WTC11 (cell line): ENCODE measurements around the gene ACVR1. TPM values are rescaled to one million over a fixed set of nuclear protein-coding genes. Genes with fewer than 3 reads are reported as not detected.

Source experiments
- ATAC-seq: fragments of 200-7000 bp; cut with Tn5 transposase; 2 replicates; pipeline ENCODE4 v1.10.0; 2021; ENCODE audit warnings: mild to moderate bottlenecking, moderate library complexity
- CTCF ChIA-PET: fragments of 300-600 bp; sonication (Branson Sonifier 250); formaldehyde crosslinking; loops from one replicate; lab custom pipeline; 2021; ENCODE audit warnings: antibody characterized with exemption; lab: Charles Lee
- POLR2A ChIA-PET: fragments of 350-600 bp; sonication (Branson Sonifier 250); formaldehyde crosslinking; loops from one replicate; lab custom pipeline; 2021; ENCODE audit warnings: antibody characterized with exemption; lab: Charles Lee
- DNase-seq: peaks from one replicate; pipeline ENCODE4 v3.0.0; 2021; ENCODE audit warnings: low spot score
- H3K27ac Mint-ChIP-seq: 2 replicates; pipeline ENCODE4 v1.8.0; 2021; ENCODE audit warnings: mixed read lengths
- H3K27me3 Mint-ChIP-seq: 2 replicates; pipeline ENCODE4 v1.8.0; 2021; ENCODE audit warnings: low read depth, mild to moderate bottlenecking, moderate library complexity, mixed read lengths
- H3K36me3 Mint-ChIP-seq: 2 replicates; pipeline ENCODE4 v1.8.0; 2021; ENCODE audit warnings: mixed read lengths
- H3K4me1 Mint-ChIP-seq: 2 replicates; pipeline ENCODE4 v1.8.0; 2022; ENCODE audit warnings: mixed read lengths
- H3K4me3 Mint-ChIP-seq: 2 replicates; pipeline ENCODE4 v1.8.0; 2021; ENCODE audit warnings: mild to moderate bottlenecking, moderate library complexity, mixed read lengths
- H3K9me3 Mint-ChIP-seq: 2 replicates; pipeline ENCODE4 v1.8.0; 2021; ENCODE audit warnings: mixed read lengths
- ATF1 ChIP-seq: sonication (generic); formaldehyde crosslinking; IDR thresholded peaks from 2 replicates; pipeline ENCODE4 v1.8.1; 2023; ENCODE audit warnings: mild to moderate bottlenecking, moderate library complexity, missing genetic modification reagents
- CREM ChIP-seq: sonication (generic); formaldehyde crosslinking; IDR thresholded peaks from 2 replicates; pipeline ENCODE4 v1.8.1; 2022; ENCODE audit warnings: mild to moderate bottlenecking, missing genetic modification reagents, moderate library complexity
- EMX1 ChIP-seq: fragments of 250-450 bp; sonication (Bioruptor Pico); IDR thresholded peaks from 2 replicates; pipeline ENCODE4 v1.8.0; 2021; ENCODE audit warnings: mild to moderate bottlenecking
- ETV6 ChIP-seq: sonication (generic); formaldehyde crosslinking; IDR thresholded peaks from 2 replicates; pipeline ENCODE4 v1.8.1; 2022; ENCODE audit warnings: mild to moderate bottlenecking, missing genetic modification reagents
- GRHL2 ChIP-seq: fragments of 250-450 bp; sonication (Bioruptor Pico); IDR thresholded peaks from 2 replicates; pipeline ENCODE4 v1.8.0; 2022; ENCODE audit warnings: mild to moderate bottlenecking, moderate library complexity; ENCODE audit not compliant: insufficient replicate concordance, severe bottlenecking
- GTF2I ChIP-seq: fragments of 250-450 bp; sonication (Bioruptor Pico); conservative IDR thresholded peaks from 2 replicates; pipeline ENCODE4 v1.4.0; 2021; ENCODE audit warnings: mild to moderate bottlenecking
- IRF2 ChIP-seq: sonication (generic); formaldehyde crosslinking; IDR thresholded peaks from 2 replicates; pipeline ENCODE4 v1.8.0; 2022; ENCODE audit warnings: low read depth, missing genetic modification reagents, borderline replicate concordance
- JAZF1 ChIP-seq: fragments of 250-450 bp; sonication (Bioruptor Pico); IDR thresholded peaks from 2 replicates; pipeline ENCODE4 v1.9.0; 2021; ENCODE audit warnings: moderate library complexity, mild to moderate bottlenecking, inconsistent platforms
- MYBL2 ChIP-seq: sonication (generic); formaldehyde crosslinking; IDR thresholded peaks from 2 replicates; pipeline ENCODE4 v1.8.1; 2023; ENCODE audit warnings: mild to moderate bottlenecking, moderate library complexity, missing genetic modification reagents
- NFATC4 ChIP-seq: fragments of 250-450 bp; sonication (Bioruptor Pico); IDR thresholded peaks from 2 replicates; pipeline ENCODE4 v1.9.0; 2021; ENCODE audit warnings: mild to moderate bottlenecking
- NR1H2 ChIP-seq: sonication (generic); formaldehyde crosslinking; IDR thresholded peaks from 2 replicates; pipeline ENCODE4 v1.9.0; 2021; ENCODE audit warnings: mild to moderate bottlenecking, moderate library complexity, missing genetic modification reagents
- NR2C2 ChIP-seq: sonication (generic); formaldehyde crosslinking; IDR thresholded peaks from 2 replicates; pipeline ENCODE4 v1.8.0; 2022; ENCODE audit warnings: mild to moderate bottlenecking, missing genetic modification reagents
- PRRX2 ChIP-seq: fragments of 250-450 bp; sonication (Bioruptor Pico); IDR thresholded peaks from 2 replicates; pipeline ENCODE4 v1.8.0; 2021; ENCODE audit warnings: mild to moderate bottlenecking
- ZNF121 ChIP-seq: sonication (generic); formaldehyde crosslinking; IDR thresholded peaks from 2 replicates; pipeline ENCODE4 v1.8.0; 2023; ENCODE audit warnings: missing genetic modification reagents
- ZNF219 ChIP-seq: sonication (generic); formaldehyde crosslinking; IDR thresholded peaks from 2 replicates; pipeline ENCODE4 v1.8.0; 2023; ENCODE audit warnings: missing genetic modification reagents, mild to moderate bottlenecking, borderline replicate concordance
- ZNF232 ChIP-seq: sonication (generic); formaldehyde crosslinking; IDR thresholded peaks from 2 replicates; pipeline ENCODE4 v1.8.0; 2022; ENCODE audit warnings: mild to moderate bottlenecking, missing genetic modification reagents
- ZNF396 ChIP-seq: fragments of 250-450 bp; sonication (Bioruptor Pico); IDR thresholded peaks from 2 replicates; pipeline ENCODE4 v1.8.0; 2021; ENCODE audit warnings: mild to moderate bottlenecking, moderate library complexity, borderline replicate concordance
- ZNF416 ChIP-seq: fragments of 250-450 bp; sonication (Bioruptor Pico); IDR thresholded peaks from 2 replicates; pipeline ENCODE4 v1.9.0; 2021; ENCODE audit warnings: mild to moderate bottlenecking, inconsistent platforms
- ZNF423 ChIP-seq: fragments of 250-450 bp; sonication (Bioruptor Pico); IDR thresholded peaks from 2 replicates; pipeline ENCODE4 v2.1.2; 2022; ENCODE audit warnings: mild to moderate bottlenecking, moderate library complexity
- total RNA-seq: library from RNA; stranded (reverse); gene quantifications from 3 replicates; pipeline ENCODE4 v1.2.3, GENCODE V29; 2021
- TF ChIP-seq, protein P1 (sequence below): sonication (generic); formaldehyde crosslinking; IDR thresholded peaks from 2 replicates; pipeline ENCODE4 v1.8.1; 2023; ENCODE audit warnings: mild to moderate bottlenecking, missing genetic modification reagents, moderate library complexity
- TF ChIP-seq, protein P2 (sequence below): sonication (generic); formaldehyde crosslinking; IDR thresholded peaks from 2 replicates; pipeline ENCODE4 v1.8.1; 2022; ENCODE audit warnings: missing genetic modification reagents, borderline replicate concordance
- TF ChIP-seq, protein P3 (sequence below): sonication (generic); formaldehyde crosslinking; IDR thresholded peaks from 2 replicates; pipeline ENCODE4 v1.8.0; 2023; ENCODE audit warnings: missing genetic modification reagents, mild to moderate bottlenecking, borderline replicate concordance
- TF ChIP-seq, protein P4 (sequence below): sonication (generic); formaldehyde crosslinking; IDR thresholded peaks from 2 replicates; pipeline ENCODE4 v1.8.0; 2022; ENCODE audit warnings: mild to moderate bottlenecking, missing genetic modification reagents
- TF ChIP-seq, protein P5 (sequence below): fragments of 250-450 bp; sonication (Bioruptor Pico); IDR thresholded peaks from 2 replicates; pipeline ENCODE4 v2.1.2; 2022; ENCODE audit warnings: mild to moderate bottlenecking, moderate library complexity
- TF ChIP-seq, protein P6 (sequence below): sonication (generic); formaldehyde crosslinking; IDR thresholded peaks from 2 replicates; pipeline ENCODE4 v1.8.1; 2023; ENCODE audit warnings: mild to moderate bottlenecking, missing genetic modification reagents
- TF ChIP-seq, protein P7 (sequence below): fragments of 250-450 bp; sonication (Bioruptor Pico); IDR thresholded peaks from 2 replicates; pipeline ENCODE4 v1.8.0; 2021; ENCODE audit warnings: mild to moderate bottlenecking

The ACVR1 gene
- total RNA-seq, 1 experiment from 2014 or later, result 19.2 TPM

DNA sequence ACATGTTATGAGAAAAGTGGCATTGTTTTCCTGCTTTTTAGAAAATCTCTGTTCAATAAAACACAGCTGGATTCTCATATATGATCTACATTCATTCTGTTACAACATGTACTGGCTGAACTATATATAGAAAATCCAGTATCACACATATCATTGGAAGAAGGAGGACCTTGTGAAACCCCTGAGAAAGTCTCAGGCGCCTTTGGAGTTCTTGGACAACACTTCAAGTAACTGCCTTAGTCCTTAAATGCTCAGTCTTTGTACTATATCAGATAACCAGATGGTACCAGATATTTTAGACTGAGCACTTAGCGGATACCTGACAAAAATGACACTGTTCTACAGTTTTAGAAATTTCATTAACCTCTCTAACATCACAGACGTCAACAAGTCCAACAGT, 72.2 kb downstream of the ACVR1 start:
- CTCF ChIA-PET, result interaction anchor here (0.7 kb wide), 1 partner anchor 11 kb away, joined by 4 read pairs; no protein-coding TSS in a partner anchor

DNA sequence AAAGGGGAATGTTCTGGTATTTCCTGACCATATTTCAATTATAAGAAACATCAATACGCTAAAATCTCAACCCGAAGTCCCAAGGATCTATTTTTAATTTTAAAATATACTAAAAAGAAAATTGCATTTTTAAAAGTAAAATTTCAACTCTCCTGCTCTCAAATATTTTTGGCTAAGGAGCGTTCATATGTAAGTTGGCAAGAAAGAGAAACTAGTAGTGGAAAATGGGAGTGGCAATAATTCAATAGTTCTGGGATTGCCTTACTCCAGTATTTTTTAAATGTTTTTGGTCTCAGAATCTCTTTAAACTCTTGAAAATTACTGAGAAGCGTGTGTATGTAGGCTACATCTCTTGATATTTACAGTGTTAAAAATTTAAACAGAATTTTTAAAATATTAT, 72.7 kb downstream of the ACVR1 start:
- POLR2A ChIA-PET, result no interaction called here
- ATAC-seq, result no peak
- no peak overlapping the region for H3K4me3 Mint-ChIP-seq
- H3K9me3 Mint-ChIP-seq, result no peaks in the 10 kb centered on the region
- H3K36me3 Mint-ChIP-seq, result peaks cover 4% of the 10 kb centered on the region; the same call in 1 of the 2 replicates
- CTCF ChIA-PET, result interaction anchor here (0.7 kb wide), 1 partner anchor 10 kb away, joined by 4 read pairs; no protein-coding TSS in a partner anchor
- no peaks in the 10 kb centered on the region for H3K27me3 Mint-ChIP-seq
- DNase-seq, result no peak
- H3K4me1 Mint-ChIP-seq, result peaks cover 7% of the 10 kb centered on the region
- H3K27ac Mint-ChIP-seq, result no peak overlapping the region
- TF ChIP-seq NFATC4 (CRISPR knock-in tag), result no peak
- TF ChIP-seq, protein P1, sequence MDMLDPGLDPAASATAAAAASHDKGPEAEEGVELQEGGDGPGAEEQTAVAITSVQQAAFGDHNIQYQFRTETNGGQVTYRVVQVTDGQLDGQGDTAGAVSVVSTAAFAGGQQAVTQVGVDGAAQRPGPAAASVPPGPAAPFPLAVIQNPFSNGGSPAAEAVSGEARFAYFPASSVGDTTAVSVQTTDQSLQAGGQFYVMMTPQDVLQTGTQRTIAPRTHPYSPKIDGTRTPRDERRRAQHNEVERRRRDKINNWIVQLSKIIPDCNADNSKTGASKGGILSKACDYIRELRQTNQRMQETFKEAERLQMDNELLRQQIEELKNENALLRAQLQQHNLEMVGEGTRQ (CRISPR knock-in tag), result no peak
- TF ChIP-seq GRHL2, result no peak
- TF ChIP-seq, protein P2, sequence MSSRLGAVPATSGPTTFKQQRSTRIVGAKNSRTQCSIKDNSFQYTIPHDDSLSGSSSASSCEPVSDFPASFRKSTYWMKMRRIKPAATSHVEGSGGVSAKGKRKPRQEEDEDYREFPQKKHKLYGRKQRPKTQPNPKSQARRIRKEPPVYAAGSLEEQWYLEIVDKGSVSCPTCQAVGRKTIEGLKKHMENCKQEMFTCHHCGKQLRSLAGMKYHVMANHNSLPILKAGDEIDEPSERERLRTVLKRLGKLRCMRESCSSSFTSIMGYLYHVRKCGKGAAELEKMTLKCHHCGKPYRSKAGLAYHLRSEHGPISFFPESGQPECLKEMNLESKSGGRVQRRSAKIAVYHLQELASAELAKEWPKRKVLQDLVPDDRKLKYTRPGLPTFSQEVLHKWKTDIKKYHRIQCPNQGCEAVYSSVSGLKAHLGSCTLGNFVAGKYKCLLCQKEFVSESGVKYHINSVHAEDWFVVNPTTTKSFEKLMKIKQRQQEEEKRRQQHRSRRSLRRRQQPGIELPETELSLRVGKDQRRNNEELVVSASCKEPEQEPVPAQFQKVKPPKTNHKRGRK (CRISPR knock-in tag), result no peak
- TF ChIP-seq, protein P3, sequence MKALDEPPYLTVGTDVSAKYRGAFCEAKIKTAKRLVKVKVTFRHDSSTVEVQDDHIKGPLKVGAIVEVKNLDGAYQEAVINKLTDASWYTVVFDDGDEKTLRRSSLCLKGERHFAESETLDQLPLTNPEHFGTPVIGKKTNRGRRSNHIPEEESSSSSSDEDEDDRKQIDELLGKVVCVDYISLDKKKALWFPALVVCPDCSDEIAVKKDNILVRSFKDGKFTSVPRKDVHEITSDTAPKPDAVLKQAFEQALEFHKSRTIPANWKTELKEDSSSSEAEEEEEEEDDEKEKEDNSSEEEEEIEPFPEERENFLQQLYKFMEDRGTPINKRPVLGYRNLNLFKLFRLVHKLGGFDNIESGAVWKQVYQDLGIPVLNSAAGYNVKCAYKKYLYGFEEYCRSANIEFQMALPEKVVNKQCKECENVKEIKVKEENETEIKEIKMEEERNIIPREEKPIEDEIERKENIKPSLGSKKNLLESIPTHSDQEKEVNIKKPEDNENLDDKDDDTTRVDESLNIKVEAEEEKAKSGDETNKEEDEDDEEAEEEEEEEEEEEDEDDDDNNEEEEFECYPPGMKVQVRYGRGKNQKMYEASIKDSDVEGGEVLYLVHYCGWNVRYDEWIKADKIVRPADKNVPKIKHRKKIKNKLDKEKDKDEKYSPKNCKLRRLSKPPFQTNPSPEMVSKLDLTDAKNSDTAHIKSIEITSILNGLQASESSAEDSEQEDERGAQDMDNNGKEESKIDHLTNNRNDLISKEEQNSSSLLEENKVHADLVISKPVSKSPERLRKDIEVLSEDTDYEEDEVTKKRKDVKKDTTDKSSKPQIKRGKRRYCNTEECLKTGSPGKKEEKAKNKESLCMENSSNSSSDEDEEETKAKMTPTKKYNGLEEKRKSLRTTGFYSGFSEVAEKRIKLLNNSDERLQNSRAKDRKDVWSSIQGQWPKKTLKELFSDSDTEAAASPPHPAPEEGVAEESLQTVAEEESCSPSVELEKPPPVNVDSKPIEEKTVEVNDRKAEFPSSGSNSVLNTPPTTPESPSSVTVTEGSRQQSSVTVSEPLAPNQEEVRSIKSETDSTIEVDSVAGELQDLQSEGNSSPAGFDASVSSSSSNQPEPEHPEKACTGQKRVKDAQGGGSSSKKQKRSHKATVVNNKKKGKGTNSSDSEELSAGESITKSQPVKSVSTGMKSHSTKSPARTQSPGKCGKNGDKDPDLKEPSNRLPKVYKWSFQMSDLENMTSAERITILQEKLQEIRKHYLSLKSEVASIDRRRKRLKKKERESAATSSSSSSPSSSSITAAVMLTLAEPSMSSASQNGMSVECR, result no peak
- TF ChIP-seq ZNF121 (CRISPR knock-in tag), result no peak
- TF ChIP-seq, protein P4, sequence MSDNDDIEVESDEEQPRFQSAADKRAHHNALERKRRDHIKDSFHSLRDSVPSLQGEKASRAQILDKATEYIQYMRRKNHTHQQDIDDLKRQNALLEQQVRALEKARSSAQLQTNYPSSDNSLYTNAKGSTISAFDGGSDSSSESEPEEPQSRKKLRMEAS (CRISPR knock-in tag), result no peak
- no peak for TF ChIP-seq JAZF1 (CRISPR knock-in tag)
- no peak for TF ChIP-seq ZNF232 (CRISPR knock-in tag)

More for the DNA sequence above, 72.2 kb downstream of the ACVR1 start:
- no peaks in the 10 kb centered on the region for H3K9me3 Mint-ChIP-seq
- peaks cover 8% of the 10 kb centered on the region for H3K4me1 Mint-ChIP-seq
- no peak overlapping the region for H3K4me3 Mint-ChIP-seq
- POLR2A ChIA-PET, result no interaction called here
- ATAC-seq, result no peak
- H3K27ac Mint-ChIP-seq, result no peak overlapping the region
- no peak for TF ChIP-seq GRHL2
- no peak for TF ChIP-seq ZNF423 (CRISPR knock-in tag)
- TF ChIP-seq, protein P5, sequence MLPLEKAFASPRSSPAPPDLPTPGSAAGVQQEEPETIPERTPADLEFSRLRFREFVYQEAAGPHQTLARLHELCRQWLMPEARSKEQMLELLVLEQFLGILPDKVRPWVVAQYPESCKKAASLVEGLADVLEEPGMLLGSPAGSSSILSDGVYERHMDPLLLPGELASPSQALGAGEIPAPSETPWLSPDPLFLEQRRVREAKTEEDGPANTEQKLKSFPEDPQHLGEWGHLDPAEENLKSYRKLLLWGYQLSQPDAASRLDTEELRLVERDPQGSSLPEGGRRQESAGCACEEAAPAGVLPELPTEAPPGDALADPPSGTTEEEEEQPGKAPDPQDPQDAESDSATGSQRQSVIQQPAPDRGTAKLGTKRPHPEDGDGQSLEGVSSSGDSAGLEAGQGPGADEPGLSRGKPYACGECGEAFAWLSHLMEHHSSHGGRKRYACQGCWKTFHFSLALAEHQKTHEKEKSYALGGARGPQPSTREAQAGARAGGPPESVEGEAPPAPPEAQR (CRISPR knock-in tag), result no peak
- TF ChIP-seq, protein P6, sequence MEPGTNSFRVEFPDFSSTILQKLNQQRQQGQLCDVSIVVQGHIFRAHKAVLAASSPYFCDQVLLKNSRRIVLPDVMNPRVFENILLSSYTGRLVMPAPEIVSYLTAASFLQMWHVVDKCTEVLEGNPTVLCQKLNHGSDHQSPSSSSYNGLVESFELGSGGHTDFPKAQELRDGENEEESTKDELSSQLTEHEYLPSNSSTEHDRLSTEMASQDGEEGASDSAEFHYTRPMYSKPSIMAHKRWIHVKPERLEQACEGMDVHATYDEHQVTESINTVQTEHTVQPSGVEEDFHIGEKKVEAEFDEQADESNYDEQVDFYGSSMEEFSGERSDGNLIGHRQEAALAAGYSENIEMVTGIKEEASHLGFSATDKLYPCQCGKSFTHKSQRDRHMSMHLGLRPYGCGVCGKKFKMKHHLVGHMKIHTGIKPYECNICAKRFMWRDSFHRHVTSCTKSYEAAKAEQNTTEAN (CRISPR knock-in tag), result no peak
- no peak for TF ChIP-seq NR2C2
- TF ChIP-seq NR1H2, result no peak
- TF ChIP-seq EMX1 (CRISPR knock-in tag), result no peak
- TF ChIP-seq ZNF416, result no peak
- TF ChIP-seq, protein P7, sequence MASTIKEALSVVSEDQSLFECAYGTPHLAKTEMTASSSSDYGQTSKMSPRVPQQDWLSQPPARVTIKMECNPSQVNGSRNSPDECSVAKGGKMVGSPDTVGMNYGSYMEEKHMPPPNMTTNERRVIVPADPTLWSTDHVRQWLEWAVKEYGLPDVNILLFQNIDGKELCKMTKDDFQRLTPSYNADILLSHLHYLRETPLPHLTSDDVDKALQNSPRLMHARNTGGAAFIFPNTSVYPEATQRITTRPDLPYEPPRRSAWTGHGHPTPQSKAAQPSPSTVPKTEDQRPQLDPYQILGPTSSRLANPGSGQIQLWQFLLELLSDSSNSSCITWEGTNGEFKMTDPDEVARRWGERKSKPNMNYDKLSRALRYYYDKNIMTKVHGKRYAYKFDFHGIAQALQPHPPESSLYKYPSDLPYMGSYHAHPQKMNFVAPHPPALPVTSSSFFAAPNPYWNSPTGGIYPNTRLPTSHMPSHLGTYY (CRISPR knock-in tag), result no peak
- TF ChIP-seq ZNF396 (CRISPR knock-in tag), result no peak
- no peak for TF ChIP-seq MYBL2 (CRISPR knock-in tag)
- TF ChIP-seq, protein P4 (CRISPR knock-in tag), result no peak
- no peak for TF ChIP-seq GTF2I
- TF ChIP-seq, protein P1 (CRISPR knock-in tag), result no peak
- no peak for TF ChIP-seq PRRX2
- TF ChIP-seq CREM (CRISPR knock-in tag), result no peak
- no peak for TF ChIP-seq ZNF219
- no peak for TF ChIP-seq ATF1 (CRISPR knock-in tag)
- TF ChIP-seq ETV6, result no peak
- TF ChIP-seq IRF2 (CRISPR knock-in tag), result no peak
- TF ChIP-seq, all 79 proteins: peak for 0
- peaks cover 4% of the 10 kb centered on the region; the same call in 1 of the 2 replicates for H3K36me3 Mint-ChIP-seq
- H3K27me3 Mint-ChIP-seq, result no peaks in the 10 kb centered on the region
- DNase-seq, result no peak
